GM18498 (cell line): ENCODE measurements around the gene ITM2C.

Experiments
- ATAC-seq: cut with Tn5 transposase; IDR thresholded peaks from one replicate; pipeline ENCODE4 v1.9.1; 2021; ENCODE audit warnings: mild to moderate bottlenecking, moderate library complexity; ENCODE audit not compliant: unreplicated experiment

Gene ITM2C, protein sequence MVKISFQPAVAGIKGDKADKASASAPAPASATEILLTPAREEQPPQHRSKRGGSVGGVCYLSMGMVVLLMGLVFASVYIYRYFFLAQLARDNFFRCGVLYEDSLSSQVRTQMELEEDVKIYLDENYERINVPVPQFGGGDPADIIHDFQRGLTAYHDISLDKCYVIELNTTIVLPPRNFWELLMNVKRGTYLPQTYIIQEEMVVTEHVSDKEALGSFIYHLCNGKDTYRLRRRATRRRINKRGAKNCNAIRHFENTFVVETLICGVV

DNA sequence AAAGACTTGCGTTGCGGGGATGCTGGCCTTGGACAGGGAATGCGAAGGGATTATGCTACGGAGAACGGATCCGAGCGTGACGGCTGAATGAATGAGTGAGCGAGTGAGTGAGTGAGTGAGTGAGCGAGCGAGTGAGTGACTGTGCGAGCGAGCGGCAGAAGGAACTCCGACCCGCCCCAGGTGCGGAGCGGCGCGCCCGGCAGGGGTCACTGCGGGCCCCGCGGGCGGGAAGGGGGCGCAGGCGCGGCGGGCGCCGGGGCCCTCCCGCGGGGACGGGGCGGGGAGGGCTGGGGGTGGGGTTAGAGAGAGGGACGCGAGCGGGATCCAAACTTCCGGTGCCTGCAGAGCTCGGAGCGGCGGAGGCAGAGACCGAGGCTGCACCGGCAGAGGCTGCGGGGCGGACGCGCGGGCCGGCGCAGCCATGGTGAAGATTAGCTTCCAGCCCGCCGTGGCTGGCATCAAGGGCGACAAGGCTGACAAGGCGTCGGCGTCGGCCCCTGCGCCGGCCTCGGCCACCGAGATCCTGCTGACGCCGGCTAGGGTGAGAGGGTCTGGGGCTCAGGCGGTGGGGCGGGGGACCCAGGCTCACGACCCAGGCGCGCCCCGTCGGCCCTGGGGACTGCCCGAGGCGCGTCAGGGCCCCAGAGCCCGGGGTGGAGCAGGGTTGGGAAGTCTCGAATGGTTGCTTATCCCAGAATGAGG, at the start of gene ITM2C:
Gene ITM2C (plus strand): TSS at position 338 of the 702 bp plus-strand sequence. CDS start 84 bp downstream, at position 422.
- ATAC-seq = peak; percentile 79

DNA sequence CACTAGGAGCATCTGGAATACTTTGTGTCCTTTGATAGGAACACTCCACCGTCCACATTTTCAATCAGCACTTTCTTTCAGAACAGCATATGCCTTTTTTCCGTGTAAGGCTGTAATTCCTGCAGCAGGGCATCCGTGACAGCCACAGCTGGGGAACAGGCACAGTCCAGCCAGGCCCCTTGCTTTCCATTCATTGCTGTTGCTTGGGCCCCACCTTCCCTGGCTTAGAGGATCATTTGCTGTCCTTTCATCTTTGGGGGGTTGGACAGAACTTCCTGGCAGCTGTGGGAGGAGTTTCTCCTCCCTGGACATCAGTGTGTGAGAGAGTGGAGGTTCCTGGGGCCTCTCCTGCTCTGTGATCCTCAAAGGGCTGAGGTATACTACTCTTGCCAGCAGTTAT, 49.7 kb upstream of the ITM2C start:
- no peak for ATAC-seq

GRCh38 chr2:230816735-230817134, 48.0 kb upstream of the ITM2C start:
- ATAC-seq = no peak

DNA sequence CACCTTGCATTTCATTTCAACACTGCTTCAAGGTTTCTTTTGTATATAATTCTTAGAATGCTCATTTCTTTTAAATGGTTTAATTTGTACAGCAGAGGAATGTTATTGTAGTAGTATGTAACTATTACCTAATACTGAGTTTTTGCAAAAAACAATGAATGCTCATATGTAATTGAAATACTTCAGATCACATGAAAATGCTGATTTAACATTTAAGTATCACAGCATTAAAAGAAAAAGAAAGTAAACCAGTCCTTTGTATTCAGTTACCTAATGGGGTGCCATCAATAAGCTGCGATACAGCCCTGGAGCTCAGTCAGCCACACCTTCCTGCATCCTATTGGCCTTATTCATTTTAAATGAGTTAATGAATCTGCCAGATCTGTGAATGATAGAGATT, 45.3 kb upstream of the ITM2C start:
- ATAC-seq = no peak

DNA sequence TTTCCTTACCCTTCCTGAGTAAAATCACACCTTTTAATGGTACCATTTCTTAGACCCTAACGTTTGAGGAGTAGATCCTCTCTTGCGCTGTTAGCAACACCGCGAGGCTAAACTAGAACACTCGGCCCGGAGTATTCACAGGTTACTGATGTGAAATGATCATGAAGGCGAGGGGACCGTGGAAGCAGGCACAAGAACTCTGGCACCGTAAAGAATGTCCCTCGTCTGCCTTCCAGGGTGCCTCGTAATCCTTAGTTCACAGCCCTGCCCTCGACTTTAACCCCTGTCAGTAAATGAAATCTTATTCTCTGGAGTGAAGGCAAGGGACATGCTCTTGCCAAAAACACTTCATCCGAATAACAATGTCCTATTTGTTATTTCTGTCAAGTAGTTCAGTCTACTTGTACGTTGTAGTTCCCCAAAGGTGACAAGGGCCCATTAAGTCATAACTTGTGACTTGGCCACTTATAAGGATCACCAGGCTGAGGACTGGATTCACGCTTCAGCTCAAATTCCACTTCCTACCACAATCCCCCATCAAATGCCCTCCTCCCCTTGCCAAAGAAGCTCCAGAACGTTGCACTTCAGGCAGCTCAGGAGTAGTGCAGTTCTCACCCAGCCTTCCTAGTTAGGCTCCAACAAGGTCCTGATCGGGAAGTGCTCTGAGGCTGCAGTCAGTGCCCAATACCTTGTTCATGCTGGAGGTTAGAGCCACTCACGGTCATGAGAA, 43.3 kb upstream of the ITM2C start:
- no peak for ATAC-seq

DNA sequence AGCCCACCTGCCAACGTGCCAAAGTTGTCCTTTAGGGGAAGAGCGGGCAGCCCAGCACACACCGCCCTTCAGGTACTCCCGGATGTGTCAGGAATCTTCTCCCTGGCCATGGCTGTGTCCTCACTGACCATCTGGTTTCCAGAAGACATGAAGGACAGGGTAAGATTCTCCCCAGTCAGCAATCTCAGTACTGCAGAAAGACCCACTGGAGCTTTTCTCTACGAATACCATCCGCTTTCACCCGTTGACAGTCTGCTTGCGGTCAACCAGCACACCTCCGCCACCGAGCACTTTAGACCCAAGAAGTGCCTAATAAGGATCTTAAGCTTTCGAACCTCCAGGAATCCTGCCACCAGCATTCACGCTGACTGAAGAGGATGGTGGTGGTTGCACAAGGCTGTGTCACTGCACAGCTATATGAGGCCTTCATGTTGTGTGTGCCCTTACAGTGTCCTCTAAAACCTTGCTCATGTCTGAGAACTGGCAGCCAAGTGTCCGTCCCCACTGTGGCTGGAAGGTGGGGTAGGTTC, 42.7 kb upstream of the ITM2C start:
- ATAC-seq = no peak

DNA sequence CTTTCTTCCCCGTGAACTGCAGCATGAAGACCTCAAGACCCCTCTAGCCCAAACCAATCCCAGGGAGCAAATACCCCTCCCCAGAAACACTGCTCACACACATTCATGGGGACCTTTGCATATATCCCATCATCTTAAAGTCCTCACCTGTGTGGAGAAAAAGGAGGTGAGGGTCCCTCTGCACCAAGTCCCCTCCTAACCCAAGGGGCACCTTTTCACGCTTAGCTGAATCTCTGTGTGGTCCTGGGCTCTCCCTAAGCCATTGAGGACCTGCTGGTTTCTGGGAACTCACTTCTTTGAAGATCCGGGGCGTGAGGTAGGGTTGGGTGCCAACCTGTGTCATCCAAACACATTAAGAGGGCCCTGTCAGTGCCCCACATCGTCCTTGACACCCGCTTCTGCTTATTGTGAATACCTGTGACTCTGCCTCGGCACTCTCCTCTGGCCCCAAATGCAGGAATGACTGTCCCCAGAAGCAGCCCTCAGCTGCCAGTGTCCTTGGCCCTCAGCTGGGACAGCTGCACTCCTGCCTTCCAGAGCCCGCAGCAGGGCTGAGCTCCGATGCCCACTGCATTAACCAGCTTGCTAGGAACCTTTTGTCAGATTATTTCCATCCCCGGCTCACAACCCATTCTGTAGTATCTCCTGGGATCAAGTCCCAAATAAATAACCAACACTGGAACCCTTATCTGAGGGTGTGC, 41.3 kb upstream of the ITM2C start:
- ATAC-seq = no peak

DNA sequence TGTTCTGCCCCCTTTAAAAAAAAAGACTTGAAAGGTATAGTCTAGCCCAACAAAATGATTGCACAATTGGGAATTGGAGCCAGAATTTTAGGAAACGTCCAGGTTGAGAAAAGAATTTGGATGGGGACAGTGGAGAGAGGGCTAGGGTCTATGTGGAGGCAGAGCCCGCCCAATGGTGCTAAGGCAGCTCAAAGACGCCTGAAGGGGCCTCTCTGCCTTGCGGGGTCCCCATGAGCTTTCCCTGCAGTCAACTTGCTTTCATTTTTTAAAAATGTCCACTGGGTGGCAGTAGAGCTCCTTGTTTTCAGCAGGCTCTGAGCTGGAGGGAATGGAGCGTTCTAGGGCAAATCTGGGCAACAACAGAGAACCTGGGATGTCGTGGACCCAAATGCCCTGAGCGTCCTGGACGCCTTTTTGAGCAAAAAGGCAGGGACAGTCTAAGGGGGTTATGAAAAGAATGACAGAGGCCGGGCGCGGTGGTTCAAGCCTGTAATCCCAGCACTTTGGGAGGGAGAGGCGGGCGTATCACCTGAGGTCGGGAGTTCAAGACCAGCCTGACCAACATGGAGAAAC, 40.2 kb upstream of the ITM2C start:
- ATAC-seq = peak; percentile 61

- no peak for ATAC-seq
Measured at GRCh38 chr2:230825354-230825753, 39.4 kb upstream of the ITM2C start.

GRCh38 chr2:230827774-230828271, 36.9 kb upstream of the ITM2C start:
- peak; percentile 16 for ATAC-seq

- ATAC-seq = peak; percentile 55
Measured at GRCh38 chr2:230828272-230828961, 36.3 kb upstream of the ITM2C start.

DNA sequence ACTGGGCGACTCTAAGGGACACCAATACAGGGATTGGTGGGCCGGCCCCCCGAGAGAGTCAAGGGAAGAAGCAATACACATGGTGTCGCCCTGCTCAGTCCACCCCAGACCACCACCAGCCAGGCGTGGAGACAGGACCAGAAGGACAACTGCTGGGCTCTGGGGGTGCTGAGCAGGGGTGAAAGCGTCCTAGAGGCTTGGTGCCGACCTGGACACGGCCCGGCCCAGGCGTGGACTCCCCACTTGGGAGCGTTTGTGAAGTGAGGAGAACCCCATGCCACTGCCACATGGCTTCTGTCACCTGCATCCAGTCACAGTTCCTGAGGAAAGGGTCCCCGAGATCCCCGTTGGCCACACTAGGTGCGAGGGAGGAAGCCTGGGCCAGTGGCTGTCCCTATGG, 35.4 kb upstream of the ITM2C start:
- no peak for ATAC-seq

GRCh38 chr2:230829959-230830358, 34.8 kb upstream of the ITM2C start:
- no peak for ATAC-seq

- no peak for ATAC-seq
Measured at GRCh38 chr2:230830428-230830827, 34.3 kb upstream of the ITM2C start.

DNA sequence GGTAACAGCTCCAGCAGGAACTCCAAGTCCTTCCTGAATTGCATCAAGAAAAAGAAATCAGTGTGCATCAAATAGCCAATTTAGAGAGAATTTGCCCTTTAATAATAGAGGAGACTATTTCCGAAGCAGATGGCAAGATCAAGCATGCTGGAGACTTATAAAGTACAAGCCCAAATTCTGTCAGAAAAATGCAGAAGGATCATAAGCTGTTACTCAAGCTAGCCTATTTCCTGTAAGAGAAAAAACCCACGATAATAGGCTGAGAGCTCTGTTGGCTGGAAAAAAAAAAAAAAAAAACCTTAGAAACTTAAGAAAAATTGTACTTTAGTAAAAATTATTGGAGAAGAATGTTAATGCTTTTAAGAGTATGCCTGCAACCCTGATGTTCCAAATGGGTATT, 24.4 kb upstream of the ITM2C start:
- no peak for ATAC-seq

- no peak for ATAC-seq
Measured at GRCh38 chr2:230842473-230842872, 22.3 kb upstream of the ITM2C start.

GRCh38 chr2:230843132-230843531, 21.6 kb upstream of the ITM2C start:
- no peak for ATAC-seq

GRCh38 chr2:230846360-230846759, 18.4 kb upstream of the ITM2C start:
- ATAC-seq = no peak

DNA sequence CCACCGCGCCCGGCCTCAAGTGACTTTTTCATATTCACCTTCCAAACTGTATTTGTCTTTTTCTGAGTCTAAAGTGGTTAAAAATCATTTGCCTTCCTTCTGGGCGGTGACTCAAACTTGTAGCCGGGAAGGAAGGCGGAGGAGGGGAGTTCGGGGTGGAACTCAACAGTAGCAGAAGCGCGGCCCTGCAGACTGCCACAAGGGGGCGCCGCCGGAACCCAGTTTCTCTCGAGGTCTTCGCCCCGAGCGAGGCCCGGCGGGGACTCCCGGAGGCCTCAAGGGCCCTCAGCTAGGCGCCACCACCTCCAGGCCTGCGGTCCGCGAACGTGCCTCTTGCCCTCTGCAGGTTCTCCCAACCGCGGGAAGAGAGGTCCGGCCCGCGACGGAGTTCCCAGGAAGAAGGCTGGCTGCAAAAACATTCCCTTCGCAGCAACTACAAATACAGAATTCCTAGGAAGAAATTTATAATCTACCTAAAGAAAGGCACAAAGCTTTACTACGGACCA, 16.8 kb upstream of the ITM2C start:
- ATAC-seq = peak; percentile 90
